Vagina (tissue), 2 donors: Measurements from ENCODE around the gene PCDHB12. TPM values are rescaled to one million over a fixed set of nuclear protein-coding genes. Genes with fewer than 3 reads are reported as not detected.

Experiments
- DNase-seq, 2 donors: peaks; one replicate each; pipeline ENCODE4 v3.0.0-alpha.2; 2017; ENCODE audit errors: extremely low spot score in 2 of 2
- H3K27ac ChIP-seq: fragments of 200-600 bp; sonication (generic); one replicate; pipeline ENCODE4 v1.5.1; 2019
- H3K27me3 ChIP-seq: fragments of 200-600 bp; sonication (generic); one replicate; pipeline ENCODE4 v1.5.1; 2019
- H3K36me3 ChIP-seq, 2 donors: fragments of 200-600 bp; sonication (generic); one replicate each; pipeline ENCODE4 v1.5.1; 2017 to 2019
- H3K4me1 ChIP-seq: fragments of 200-600 bp; sonication (generic); one replicate; pipeline ENCODE4 v1.5.1; 2019
- H3K4me3 ChIP-seq, 2 donors: fragments of 200-600 bp; sonication (generic); 1 replicate in 1 of 2; 2 replicates in 1 of 2; pipeline ENCODE4 v1.5.1; 2016 to 2019
- H3K9me3 ChIP-seq: fragments of 200-600 bp; sonication (generic); one replicate; pipeline ENCODE4 v1.5.1; 2019
- POLR2A ChIP-seq, 2 donors: fragments of 450-650 bp; IDR thresholded peaks; one replicate each; pipeline ENCODE4 v1.6.1; 2017; ENCODE audit warnings: antibody characterized with exemption in 2 of 2, mild to moderate bottlenecking in 2 of 2, moderate library complexity in 2 of 2
- POLR2AphosphoS5 ChIP-seq, 2 donors: sonication (generic); formaldehyde crosslinking; IDR thresholded peaks; one replicate each; pipeline ENCODE4 v1.9.0; 2017; ENCODE audit warnings: antibody characterized with exemption in 2 of 2, mild to moderate bottlenecking in 2 of 2, low read depth in 1 of 2; ENCODE audit not compliant: insufficient read depth in 1 of 2
- intact Hi-C: fragments of 100-400 bp; cut with DNase I; formaldehyde crosslinking; loops from one replicate; pipeline ENCODE4 v1.15.1; 2023
- total RNA-seq: library from RNA; depleted of rRNA; stranded (reverse); fragments of >200 nt; gene quantifications from one replicate; pipeline ENCODE4 v1.2.3, GENCODE V29; 2016
- TF ChIP-seq, protein P1 (sequence below), 3 experiments: fragments of 450-650 bp in 2 of 3; fragments of 200-600 bp in 1 of 3; sonication (generic) in 1 of 3; IDR thresholded peaks; one replicate each; pipeline ENCODE4 v1.5.1; 2017 to 2019; ENCODE audit warnings: antibody characterized with exemption in 3 of 3, mild to moderate bottlenecking in 2 of 3, moderate library complexity in 2 of 3

PCDHB12 gene
- total RNA-seq, 1 donor from 2014 or later = 2.5 TPM

DNA sequence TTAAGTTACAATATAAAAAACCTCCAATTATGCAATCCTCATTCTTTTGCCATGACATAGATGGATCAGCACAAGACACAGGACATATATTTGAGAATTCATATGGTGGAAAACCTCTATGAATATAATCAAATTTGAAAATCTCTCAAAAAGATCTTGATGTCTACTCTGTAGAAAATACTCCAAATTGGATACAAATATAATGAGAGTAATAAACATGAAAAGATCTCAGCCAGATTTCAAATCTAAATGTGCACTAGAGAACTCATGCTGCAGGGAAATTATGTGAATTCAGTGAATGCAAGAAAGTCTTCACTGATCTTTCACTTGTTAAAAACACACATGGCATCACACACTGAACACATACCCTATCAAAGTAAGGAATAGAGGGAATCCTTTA, 50.4 kb downstream of the PCDHB12 start:
- intact Hi-C loops = no loop called here
- H3K36me3 ChIP-seq = peaks cover 0 to 26% of the 10 kb centered on the region in 2 donors
- peaks cover 94% of the 10 kb centered on the region for H3K9me3 ChIP-seq
- DNase-seq = no peak
- H3K4me1 ChIP-seq = no peaks in the 10 kb centered on the region
- no peak overlapping the region for H3K4me3 ChIP-seq
- H3K27me3 ChIP-seq = no peaks in the 10 kb centered on the region
- no peak overlapping the region for H3K27ac ChIP-seq
- TF ChIP-seq POLR2A (IDR thresholded peaks at IDR 0.05) (no peak), POLR2AphosphoS5 (IDR thresholded peaks at IDR 0.05; ENCODE audit: insufficient read depth in 1 of 2, low read depth in 1 of 2) (no peak)
- TF ChIP-seq, protein P1, sequence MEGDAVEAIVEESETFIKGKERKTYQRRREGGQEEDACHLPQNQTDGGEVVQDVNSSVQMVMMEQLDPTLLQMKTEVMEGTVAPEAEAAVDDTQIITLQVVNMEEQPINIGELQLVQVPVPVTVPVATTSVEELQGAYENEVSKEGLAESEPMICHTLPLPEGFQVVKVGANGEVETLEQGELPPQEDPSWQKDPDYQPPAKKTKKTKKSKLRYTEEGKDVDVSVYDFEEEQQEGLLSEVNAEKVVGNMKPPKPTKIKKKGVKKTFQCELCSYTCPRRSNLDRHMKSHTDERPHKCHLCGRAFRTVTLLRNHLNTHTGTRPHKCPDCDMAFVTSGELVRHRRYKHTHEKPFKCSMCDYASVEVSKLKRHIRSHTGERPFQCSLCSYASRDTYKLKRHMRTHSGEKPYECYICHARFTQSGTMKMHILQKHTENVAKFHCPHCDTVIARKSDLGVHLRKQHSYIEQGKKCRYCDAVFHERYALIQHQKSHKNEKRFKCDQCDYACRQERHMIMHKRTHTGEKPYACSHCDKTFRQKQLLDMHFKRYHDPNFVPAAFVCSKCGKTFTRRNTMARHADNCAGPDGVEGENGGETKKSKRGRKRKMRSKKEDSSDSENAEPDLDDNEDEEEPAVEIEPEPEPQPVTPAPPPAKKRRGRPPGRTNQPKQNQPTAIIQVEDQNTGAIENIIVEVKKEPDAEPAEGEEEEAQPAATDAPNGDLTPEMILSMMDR (IDR thresholded peaks at IDR 0.05) = no peak

DNA sequence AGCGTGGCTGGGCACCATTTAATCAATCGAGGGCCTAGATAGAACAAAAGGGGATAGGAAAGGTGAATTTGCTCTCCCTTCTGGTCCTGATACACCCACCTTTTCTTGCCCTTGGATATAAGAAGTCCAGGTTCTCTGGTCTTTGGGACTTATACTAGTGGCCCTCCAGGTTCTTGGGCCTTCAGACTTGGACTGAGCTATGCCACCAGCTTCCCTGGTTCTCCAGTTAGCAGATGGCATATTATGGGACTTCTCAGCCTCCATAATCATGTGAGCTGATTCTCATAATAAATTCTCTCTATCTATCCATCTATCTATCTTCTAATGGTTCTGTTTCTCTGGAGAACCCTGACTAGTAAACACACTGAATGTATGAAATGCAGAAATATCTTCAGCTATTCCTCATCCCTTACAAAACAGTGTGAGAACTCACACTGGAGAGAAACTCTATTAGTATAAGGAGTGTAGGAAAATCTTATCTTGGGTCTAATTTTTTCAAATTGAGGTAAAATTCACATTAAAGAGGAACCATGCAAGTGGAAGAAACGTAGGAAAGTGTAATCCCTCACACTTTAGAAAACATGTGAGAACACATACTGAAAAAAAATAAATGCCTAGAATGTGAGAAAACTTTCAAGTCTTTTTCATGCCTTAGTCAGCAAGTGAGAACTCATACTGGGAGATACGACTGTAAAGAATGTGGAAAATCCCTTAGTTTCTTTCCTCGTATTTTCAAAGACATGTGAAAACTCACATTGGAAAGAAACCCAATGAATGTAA, 52.1 kb downstream of the PCDHB12 start:
- intact Hi-C loops = no loop called here
- H3K4me1 ChIP-seq = no peaks in the 10 kb centered on the region
- TF ChIP-seq POLR2A (IDR thresholded peaks at IDR 0.05) (no peak), POLR2AphosphoS5 (IDR thresholded peaks at IDR 0.05; ENCODE audit: insufficient read depth in 1 of 2, low read depth in 1 of 2) (no peak)
- TF ChIP-seq, protein P1 (IDR thresholded peaks at IDR 0.05) = no peak
- H3K27me3 ChIP-seq = no peaks in the 10 kb centered on the region
- DNase-seq = no peak
- peaks cover 97% of the 10 kb centered on the region for H3K9me3 ChIP-seq
- H3K36me3 ChIP-seq = peaks cover 0 to 39% of the 10 kb centered on the region in 2 donors
- no peak overlapping the region for H3K27ac ChIP-seq
- no peak overlapping the region for H3K4me3 ChIP-seq

DNA sequence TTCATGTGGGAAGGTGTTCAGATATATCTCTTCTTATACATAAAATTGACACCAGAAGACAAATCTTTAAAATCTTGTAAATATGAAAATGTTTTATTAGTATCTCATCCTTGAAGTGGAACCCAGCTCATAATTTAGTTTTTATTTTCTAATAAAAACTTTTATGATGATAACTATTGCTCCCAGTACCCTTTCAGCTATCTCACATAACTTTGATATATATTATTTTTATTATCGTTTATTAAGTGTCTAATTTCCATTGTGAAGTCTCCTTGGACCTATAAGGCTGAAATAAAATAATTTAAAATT, 52.7 kb downstream of the PCDHB12 start:
- peaks cover 0 to 41% of the 10 kb centered on the region in 2 donors for H3K36me3 ChIP-seq
- no peak for TF ChIP-seq POLR2AphosphoS5 (IDR thresholded peaks at IDR 0.05; ENCODE audit: insufficient read depth in 1 of 2, low read depth in 1 of 2)
- no peak for TF ChIP-seq POLR2A (IDR thresholded peaks at IDR 0.05)
- TF ChIP-seq, protein P1 (IDR thresholded peaks at IDR 0.05) = no peak
- H3K27me3 ChIP-seq = no peaks in the 10 kb centered on the region
- H3K4me1 ChIP-seq = no peaks in the 10 kb centered on the region
- intact Hi-C loops = no loop called here
- no peak overlapping the region for H3K27ac ChIP-seq
- H3K4me3 ChIP-seq = no peak overlapping the region
- no peak for DNase-seq
- peaks cover 98% of the 10 kb centered on the region for H3K9me3 ChIP-seq

Other genes starting within 250 kb of the PCDHB12 start
- gene PCDHAC2, start 242.2 kb upstream of the PCDHB12 start, total RNA-seq = 3.9 TPM
- gene PCDHB1, start 157.3 kb upstream of the PCDHB12 start, total RNA-seq = not detected
- 3.4 TPM for gene PCDHB2, start 114.1 kb upstream of the PCDHB12 start, total RNA-seq
- 2.0 TPM for gene PCDHB3, start 108.2 kb upstream of the PCDHB12 start, total RNA-seq
- gene PCDHB4, start 86.9 kb upstream of the PCDHB12 start, total RNA-seq = 8.3 TPM
- gene PCDHB5, start 73.5 kb upstream of the PCDHB12 start, total RNA-seq = 2.9 TPM
- not detected for gene PCDHB6, start 58.7 kb upstream of the PCDHB12 start, total RNA-seq
- gene PCDHB7, start 36.1 kb upstream of the PCDHB12 start, total RNA-seq = 0.98 TPM
- gene PCDHB8, start 30.9 kb upstream of the PCDHB12 start, total RNA-seq = 0.25 TPM
- 12.3 TPM for gene PCDHB16, start 26.3 kb upstream of the PCDHB12 start, total RNA-seq
- gene PCDHB9, start 21.6 kb upstream of the PCDHB12 start, total RNA-seq = 3.7 TPM
- gene PCDHB10, start 16.4 kb upstream of the PCDHB12 start, total RNA-seq = 3.2 TPM
- gene PCDHB11, start 9.1 kb upstream of the PCDHB12 start, total RNA-seq = 2.2 TPM
- 3.7 TPM for gene PCDHB13, start 5.2 kb downstream of the PCDHB12 start, total RNA-seq
- 4.2 TPM for gene PCDHB14, start 14.6 kb downstream of the PCDHB12 start, total RNA-seq
- gene PCDHB15, start 36.7 kb downstream of the PCDHB12 start, total RNA-seq = 3.2 TPM
- gene SLC25A2, start 95.3 kb downstream of the PCDHB12 start, total RNA-seq = not detected
- gene TAF7, start 112.1 kb downstream of the PCDHB12 start, total RNA-seq = 53.8 TPM
- not detected for gene PCDHGA1, start 121.8 kb downstream of the PCDHB12 start, total RNA-seq
- gene PCDHGA2, start 130.0 kb downstream of the PCDHB12 start, total RNA-seq = 6.1 TPM
- gene PCDHGA3, start 135.1 kb downstream of the PCDHB12 start, total RNA-seq = 3.4 TPM
- gene PCDHGB1, start 141.4 kb downstream of the PCDHB12 start, total RNA-seq = 3.9 TPM
- 3.9 TPM for gene PCDHGA4, start 146.3 kb downstream of the PCDHB12 start, total RNA-seq
- gene PCDHGB2, start 151.3 kb downstream of the PCDHB12 start, total RNA-seq = 8.3 TPM
- gene PCDHGA5, start 155.4 kb downstream of the PCDHB12 start, total RNA-seq = 8.6 TPM
- gene PCDHGB3, start 161.5 kb downstream of the PCDHB12 start, total RNA-seq = 5.4 TPM
- gene PCDHGA6, start 165.2 kb downstream of the PCDHB12 start, total RNA-seq = 6.4 TPM
- 5.2 TPM for gene PCDHGA7, start 174.0 kb downstream of the PCDHB12 start, total RNA-seq
- gene PCDHGB4, start 179.0 kb downstream of the PCDHB12 start, total RNA-seq = 10.3 TPM
- 6.4 TPM for gene PCDHGA8, start 183.9 kb downstream of the PCDHB12 start, total RNA-seq
- gene PCDHGB5, start 189.2 kb downstream of the PCDHB12 start, total RNA-seq = 15.0 TPM
- 8.8 TPM for gene PCDHGA9, start 194.1 kb downstream of the PCDHB12 start, total RNA-seq
- gene PCDHGB6, start 199.3 kb downstream of the PCDHB12 start, total RNA-seq = 12.5 TPM
- 10.6 TPM for gene PCDHGA10, start 204.3 kb downstream of the PCDHB12 start, total RNA-seq
- 14.2 TPM for gene PCDHGB7, start 209.0 kb downstream of the PCDHB12 start, total RNA-seq
- gene PCDHGA11, start 212.3 kb downstream of the PCDHB12 start, total RNA-seq = 6.6 TPM
- 10.6 TPM for gene PCDHGA12, start 221.8 kb downstream of the PCDHB12 start, total RNA-seq